Stimulated activated CD4-positive, alpha-beta T cell treated with anti-CD3 and anti-CD28 coated beads, Interleukin-12 subunit alpha, Interleukin-12 subunit beta, amount 100 ng/mL, for 24 hours (primary cell): ENCODE data around the gene RDM1.
A peak's percentile ranks its signal among the peaks of the same experiment; 100 is the strongest.
"Not testable (repeated sequence)": the region's sequence is repeated elsewhere in the genome, so short reads cannot be mapped to it uniquely, and the experiment has no call there.

Source experiments
- DNase-seq, 2 experiments: peaks; one replicate each; pipeline ENCODE4 v3.0.0-alpha.2; 2020; ENCODE audit warnings: low read depth in 2 of 2

Gene RDM1

GRCh38 chr17:35930211-35931065 lies at the start of gene RDM1:
RDM1 (minus strand) TSS chr17:35930773; CDS start chr17:35930727, 46 bp downstream.
- peak; percentile 70 to 89 for DNase-seq

DNA sequence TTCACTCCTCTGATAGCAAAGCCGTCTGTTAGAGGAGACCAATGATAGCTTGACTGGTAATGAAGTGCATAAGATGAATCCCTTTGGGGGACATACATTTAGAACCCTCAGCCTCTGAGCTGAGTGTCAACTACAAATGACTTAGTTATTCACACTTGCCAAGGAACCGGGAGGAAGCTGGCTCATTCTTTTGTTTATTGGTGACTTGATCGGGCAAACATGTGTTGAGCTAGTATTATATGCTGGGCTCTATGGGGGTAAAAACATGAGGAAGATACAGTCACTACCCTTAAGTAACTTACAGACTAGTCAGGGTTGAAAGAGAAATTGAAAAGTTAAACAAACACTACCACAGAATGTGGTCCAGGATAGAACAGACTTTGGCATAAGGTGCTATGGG lies 47.8 kb upstream of the RDM1 start:
- DNase-seq = no peak

GRCh38 chr17:35977509-35977908 lies 46.9 kb upstream of the RDM1 start:
- DNase-seq = no peak

- DNase-seq = no peak
Measured at GRCh38 chr17:35973333-35974260, 43.0 kb upstream of the RDM1 start.

- no peak for DNase-seq
Measured at GRCh38 chr17:35972945-35973332, 42.4 kb upstream of the RDM1 start.

DNA sequence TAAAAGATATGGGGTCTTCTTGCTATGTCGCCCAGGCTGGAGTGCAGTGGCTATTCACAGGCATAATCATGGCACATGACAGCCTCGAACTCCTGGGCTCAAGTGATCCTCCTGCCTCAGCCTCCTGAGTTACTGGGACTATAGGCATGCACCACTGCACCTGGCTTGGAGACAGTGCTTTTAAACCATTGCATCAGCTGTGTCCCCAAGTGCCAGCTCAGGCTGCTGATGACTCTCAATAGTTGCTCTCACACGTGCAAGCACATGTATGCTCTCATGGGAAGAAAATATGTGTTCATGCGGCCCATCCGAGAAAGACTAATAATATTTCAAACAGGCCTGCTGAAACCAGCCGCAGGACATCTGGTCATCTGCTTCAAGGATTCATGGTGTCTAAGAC lies 42.0 kb upstream of the RDM1 start:
- DNase-seq = no peak

DNA sequence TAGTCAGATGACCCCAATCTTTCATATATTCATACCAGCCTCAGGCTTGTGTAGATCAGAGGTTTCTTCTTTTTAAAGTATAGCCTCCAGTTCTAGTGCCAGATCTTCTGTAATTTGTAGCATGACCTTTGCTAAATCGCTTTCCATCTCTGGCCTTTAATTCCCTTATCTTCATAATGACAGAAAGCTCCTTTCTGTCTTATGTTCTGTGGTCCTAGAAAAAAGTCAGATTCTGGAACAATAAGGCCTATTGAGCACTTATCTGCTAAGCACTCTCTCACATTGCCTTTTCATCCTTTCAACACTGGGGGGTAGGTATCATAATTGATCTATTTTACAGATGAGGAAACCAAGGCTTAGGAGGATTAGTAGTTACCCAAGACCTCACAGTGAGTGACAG lies 41.5 kb upstream of the RDM1 start:
- no peak for DNase-seq

DNA sequence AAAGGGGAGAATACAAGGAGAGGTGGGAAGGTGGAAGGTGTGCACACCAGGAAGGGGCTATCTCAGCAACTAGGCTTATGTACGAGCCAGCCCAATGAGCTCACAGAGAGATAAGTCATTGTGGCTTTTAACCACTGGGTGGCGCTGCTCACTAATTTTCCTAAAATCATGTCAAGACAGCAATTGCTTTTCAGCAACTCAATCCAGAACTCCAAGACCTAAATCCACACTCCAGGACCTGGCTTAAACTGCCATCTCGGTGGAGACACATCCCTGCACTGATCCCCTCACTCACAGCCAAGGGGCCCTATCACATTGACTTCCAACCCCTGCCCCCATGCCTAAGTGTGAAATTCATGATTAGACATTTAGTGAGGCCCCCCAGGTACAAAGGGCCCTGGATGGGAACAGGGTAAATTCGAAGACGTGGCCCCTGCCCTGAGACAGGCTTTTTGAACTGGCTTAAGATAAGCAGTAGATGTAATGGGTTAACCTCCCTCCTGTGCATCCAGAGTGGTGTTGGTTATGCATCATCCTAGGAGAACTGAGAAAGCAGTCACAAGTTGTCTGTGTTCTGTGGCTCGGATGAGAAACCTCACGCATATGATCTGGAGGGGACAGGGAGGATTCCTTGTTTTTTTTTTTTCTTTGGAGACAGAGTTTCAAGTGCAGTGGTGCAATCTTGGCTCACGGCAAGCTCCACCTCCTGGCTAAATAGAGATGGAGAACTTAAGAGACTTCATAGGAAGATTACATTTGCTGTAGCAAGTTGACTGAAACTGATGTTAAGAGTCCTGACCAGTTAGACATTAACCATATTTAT lies 39.2 kb upstream of the RDM1 start:
- DNase-seq = peak; percentile 33 to 76

DNA sequence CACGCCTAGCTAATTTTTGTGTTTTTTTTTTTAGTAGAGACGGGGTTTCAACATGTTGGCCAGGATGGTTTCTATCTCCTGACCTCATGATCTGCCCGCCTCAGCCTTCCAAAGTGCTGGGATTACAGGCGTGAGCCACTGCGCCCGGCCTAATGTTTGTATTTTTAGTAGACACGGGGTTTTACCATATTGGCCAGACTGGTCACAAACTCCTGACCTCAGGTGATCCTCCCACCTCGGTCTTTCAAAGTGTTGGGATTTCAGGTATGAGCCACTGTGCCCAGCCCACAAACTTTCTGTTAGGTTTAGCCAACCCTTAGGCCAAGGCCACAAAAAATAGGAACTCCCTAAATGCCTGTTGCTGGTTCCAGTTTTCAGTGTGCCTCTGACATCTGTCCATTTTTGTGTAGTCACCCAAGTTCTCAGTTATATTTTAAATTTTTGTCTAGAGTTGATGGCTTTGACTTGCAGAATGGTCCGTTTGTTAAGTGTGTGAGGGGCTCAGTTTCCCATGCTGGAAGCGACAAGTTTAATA lies 38.0 kb upstream of the RDM1 start:
- DNase-seq = no peak

DNA sequence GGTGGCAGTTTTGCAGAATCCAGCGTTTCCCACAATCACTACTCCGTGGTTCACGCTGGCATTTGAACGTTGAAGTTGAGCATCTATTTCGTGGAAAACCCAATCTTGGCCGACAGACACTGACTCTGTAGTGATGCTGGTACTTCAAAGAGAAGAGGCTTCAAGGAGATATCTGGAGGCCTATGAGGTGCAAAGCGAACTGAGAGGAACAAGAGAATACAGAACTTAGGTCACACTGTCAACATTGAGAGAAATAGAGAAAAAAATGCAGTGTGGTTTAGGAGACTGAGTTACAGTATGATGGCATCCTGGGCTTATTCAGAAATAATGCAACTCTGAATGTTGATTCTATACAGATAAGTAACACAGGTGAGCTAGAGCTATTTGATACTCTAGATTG lies 34.7 kb upstream of the RDM1 start:
- no peak for DNase-seq

- DNase-seq = no peak
Measured at GRCh38 chr17:35963663-35964062, 33.1 kb upstream of the RDM1 start.

DNA sequence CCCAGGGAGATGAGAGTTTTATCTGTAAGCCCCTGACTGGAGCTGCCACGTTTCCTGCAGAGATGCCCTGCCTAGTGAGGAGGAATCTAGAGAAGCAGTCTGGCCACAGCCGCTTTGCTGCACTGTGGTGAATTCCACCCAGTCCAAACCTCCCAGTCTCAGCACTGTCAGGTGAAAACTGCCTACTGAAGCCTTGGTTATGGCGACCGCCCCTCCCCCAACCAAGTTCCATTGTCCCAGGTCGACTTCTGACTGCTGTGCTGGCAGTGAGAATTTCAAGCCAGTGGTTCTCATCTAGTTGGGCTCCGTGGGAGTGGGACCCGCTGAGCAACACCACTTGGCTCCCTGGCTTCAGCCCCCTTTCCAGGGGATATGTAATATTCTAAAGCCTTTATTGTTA lies 23.1 kb upstream of the RDM1 start:
- no peak for DNase-seq

DNA sequence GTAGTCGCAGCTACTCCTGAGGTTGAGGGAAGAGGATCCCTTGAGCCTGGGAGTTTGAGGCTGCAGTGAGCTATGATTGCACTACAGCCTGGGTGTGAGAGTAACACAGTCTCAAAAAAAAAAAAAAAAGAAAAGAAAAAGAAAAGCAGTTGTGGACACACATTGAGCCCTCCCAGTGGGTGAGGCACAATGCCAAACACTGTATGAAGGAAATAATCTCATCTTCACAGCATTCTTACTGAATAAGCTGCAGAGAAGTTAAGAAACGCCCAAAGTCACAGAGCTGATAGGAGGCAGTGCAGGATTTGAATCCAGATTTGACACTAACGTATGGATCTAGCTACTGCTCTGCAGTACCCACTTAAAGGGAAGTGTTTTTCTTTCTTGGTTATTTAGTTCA lies 18.8 kb upstream of the RDM1 start:
- no peak for DNase-seq

DNA sequence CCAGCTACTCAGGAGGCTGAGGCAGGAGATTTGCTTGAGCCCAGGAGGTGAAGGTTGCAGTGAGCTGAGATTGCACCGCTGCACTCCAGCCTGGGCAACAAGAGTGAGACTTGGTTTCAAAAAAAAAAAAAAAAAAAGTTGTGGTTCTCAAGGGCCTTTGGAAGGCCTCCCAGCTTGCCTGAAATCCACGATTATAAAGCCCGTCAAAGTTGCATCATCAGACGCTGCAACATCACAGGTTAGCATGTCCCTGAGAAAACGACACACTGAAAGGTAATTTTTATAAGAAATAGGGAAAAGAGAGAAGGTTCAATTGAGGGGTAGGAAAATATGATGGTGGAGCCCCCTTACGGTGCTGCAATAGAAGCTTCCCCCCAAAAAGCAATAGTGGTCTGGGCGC lies 17.5 kb upstream of the RDM1 start:
- DNase-seq = no peak

DNA sequence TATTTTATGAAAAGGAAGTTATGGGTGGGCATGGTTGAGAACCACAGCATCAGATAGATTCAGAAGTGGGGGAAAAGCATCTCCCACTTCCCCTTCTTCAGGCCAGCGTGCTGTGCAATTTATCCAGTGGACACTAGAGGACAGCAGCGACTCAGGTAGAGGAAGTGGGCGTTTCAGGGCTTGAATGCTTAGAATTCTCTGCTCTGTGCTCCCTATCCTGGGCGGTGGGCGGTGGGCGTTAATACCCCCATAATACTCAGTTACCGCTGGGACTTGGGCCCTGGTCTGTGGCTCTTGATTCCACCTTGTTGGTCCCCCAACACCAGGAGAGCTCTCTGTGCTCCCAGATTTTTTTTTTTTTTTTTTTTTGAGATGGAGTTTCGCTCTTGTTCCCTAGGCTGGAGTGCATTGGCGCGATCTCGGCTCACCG lies 16.6 kb upstream of the RDM1 start:
- DNase-seq = peak; percentile 12 to 39

GRCh38 chr17:35944151-35944550 lies 13.6 kb upstream of the RDM1 start:
- DNase-seq = no peak

DNA sequence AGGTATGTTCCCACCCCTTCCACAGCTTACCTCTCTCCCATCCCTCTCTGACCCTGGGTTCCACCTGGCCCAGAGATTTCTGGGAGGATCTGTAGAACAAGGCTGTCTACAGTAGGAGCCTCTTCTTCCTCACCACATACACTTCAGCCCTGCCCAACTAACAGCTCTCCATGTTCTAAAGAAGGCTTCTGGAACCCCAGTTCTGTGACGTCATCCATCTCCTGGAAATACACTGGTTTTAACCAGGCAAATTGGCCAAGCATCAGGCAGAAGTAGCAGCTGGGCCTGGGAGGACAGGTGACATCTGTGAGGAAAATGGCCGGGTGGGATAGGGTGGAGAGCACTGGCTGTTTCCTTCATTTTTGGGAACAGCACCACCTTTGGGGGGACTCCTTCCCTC lies 13.0 kb upstream of the RDM1 start, which contains the start of gene LYZL6:
Gene LYZL6, minus strand, starts transcription at position 177 of the 400 bp plus-strand sequence. CDS start 4,357 bp downstream, outside the sequence.
- DNase-seq = no peak

DNA sequence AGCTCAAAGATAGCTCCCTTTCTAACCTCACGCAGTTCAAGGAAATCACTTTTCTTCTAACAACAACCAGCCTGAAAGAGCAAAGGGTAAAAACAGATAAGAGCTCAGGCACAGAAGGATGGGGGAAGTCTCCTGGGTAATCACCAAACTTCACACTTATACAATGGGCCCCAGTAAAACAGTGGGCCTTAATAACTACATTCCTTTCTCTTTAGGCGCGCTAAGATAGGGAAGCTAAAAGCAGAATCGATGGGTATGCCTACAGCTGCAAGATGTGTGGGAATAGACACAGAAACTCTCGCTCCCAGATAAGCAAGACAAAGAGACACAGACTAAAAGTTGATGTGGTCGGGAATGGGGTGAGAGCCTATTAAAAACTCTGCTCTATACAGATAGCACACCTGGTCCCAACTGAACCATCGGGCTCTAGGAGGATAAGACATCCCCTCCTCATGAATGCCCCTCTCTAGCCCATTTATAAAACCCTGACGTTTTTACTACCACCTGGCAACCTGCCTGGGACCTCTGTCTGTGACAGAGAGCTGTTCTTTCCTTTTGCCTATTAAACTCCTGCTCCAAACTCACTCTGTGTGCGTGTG lies 12.1 kb upstream of the RDM1 start:
- DNase-seq = no peak

DNA sequence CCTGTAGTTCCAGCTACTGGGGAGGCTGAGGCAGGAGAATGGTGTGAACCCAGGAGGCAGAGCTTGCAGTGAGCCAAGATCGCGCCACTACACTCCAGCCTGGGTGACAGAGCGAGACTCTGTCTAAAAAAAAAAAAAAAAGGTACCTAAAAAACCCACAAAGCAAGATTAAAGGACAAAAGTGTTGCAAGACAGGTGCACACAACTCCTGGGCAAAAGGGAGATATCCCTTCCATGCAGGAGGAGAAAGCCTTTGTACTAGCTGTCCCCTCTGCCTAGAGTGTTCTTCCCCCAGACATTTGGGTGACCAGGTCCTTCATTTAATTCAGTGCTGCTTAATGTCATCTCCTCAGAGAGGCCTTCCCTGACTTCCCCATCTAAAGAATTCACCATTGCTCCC lies 7.9 kb upstream of the RDM1 start:
- not testable (repeated sequence) for DNase-seq

- no peak for DNase-seq
Measured at GRCh38 chr17:35936063-35936462, 5.5 kb upstream of the RDM1 start.

DNA sequence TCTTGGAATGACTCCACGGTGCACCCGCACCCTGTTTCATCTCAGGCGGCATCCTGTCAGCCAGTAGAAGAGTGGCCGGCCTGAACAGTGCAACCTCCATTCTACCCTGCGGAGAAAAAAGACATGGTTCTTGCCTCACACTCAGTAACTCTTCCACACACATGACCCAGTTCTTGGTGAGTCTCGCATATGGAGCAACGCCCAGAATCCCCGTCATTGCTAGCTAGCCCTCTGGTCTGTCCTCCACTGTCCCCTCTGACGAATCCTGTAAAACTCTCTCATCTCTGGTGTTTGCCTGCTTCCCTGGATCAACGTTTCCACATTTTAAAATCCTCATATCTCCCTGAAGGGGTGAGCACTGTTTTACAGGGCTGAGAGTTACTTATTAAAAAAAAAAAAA lies 4.2 kb upstream of the RDM1 start:
- DNase-seq = no peak
